OCI-LY7 (cell line): ENCODE measurements around the gene PLCB1. TPM values are rescaled to one million over a fixed set of nuclear protein-coding genes. Genes with fewer than 3 reads are reported as not detected.

Experiments used
- BruUV-seq: library from RNA; stranded (reverse); fragments of 400-500 nt; replicated peaks from 2 replicates; lab custom pipeline; 2021; lab: Mats Ljungman, UMichigan
- CTCF ChIA-PET: fragments of 300-600 bp; sonication (Branson Sonifier 250); formaldehyde crosslinking; loops from one replicate; lab custom pipeline; 2022; ENCODE audit warnings: antibody characterized with exemption; ENCODE audit not compliant: unreplicated experiment; lab: Charles Lee
- POLR2A ChIA-PET: fragments of 300-600 bp; sonication (Branson Sonifier 250); formaldehyde crosslinking; loops from one replicate; lab custom pipeline; 2022; ENCODE audit warnings: antibody characterized with exemption; lab: Charles Lee
- DNase-seq: peaks from one replicate; pipeline ENCODE4 v3.0.0-alpha.2; 2015; ENCODE audit warnings: low spot score
- H2AFZ ChIP-seq: fragments of 200-600 bp; sonication (generic), shearing (Covaris generic); 2 replicates; pipeline ENCODE4 v1.6.1; 2014; ENCODE audit warnings: mild to moderate bottlenecking, antibody characterized with exemption, low read length, moderate library complexity
- H3K27ac ChIP-seq: fragments of 200-600 bp; sonication (generic); 2 replicates; pipeline ENCODE4 v1.5.1; 2014; ENCODE audit warnings: mixed run types, low read depth, mild to moderate bottlenecking, moderate library complexity, low read length, inconsistent platforms; ENCODE audit not compliant: poor library complexity, severe bottlenecking
- H3K36me3 ChIP-seq: fragments of 200-600 bp; sonication (generic); 2 replicates; pipeline ENCODE4 v1.6.1; 2014; ENCODE audit warnings: mild to moderate bottlenecking, antibody characterized with exemption, low read length, moderate library complexity, mixed read lengths; ENCODE audit not compliant: insufficient read depth
- H3K4me1 ChIP-seq: fragments of 200-600 bp; sonication (generic); 2 replicates; pipeline ENCODE4 v1.5.1; 2014; ENCODE audit warnings: mild to moderate bottlenecking, low read length; ENCODE audit not compliant: insufficient read depth, poor library complexity, severe bottlenecking
- H3K4me2 ChIP-seq: fragments of 200-600 bp; sonication (generic); 2 replicates; pipeline ENCODE4 v1.6.1; 2014; ENCODE audit warnings: mild to moderate bottlenecking, low read length
- H3K4me3 ChIP-seq: fragments of 200-600 bp; sonication (generic); 2 replicates; pipeline ENCODE4 v1.5.1; 2014; ENCODE audit warnings: mild to moderate bottlenecking, low read depth, low read length; ENCODE audit not compliant: poor library complexity, severe bottlenecking
- H3K79me2 ChIP-seq: fragments of 200-600 bp; sonication (generic); 2 replicates; pipeline ENCODE4 v1.6.1; 2016; ENCODE audit warnings: low read depth, mild to moderate bottlenecking, low read length, moderate library complexity, mixed read lengths; ENCODE audit not compliant: insufficient read depth
- H3K9me2 ChIP-seq: fragments of 200-600 bp; sonication (generic); 2 replicates; pipeline ENCODE4 v1.6.1; 2016; ENCODE audit warnings: mild to moderate bottlenecking, low read length, mixed read lengths; ENCODE audit not compliant: insufficient read depth
- H3K9me3 ChIP-seq: fragments of 200-600 bp; sonication (generic); 2 replicates; pipeline ENCODE4 v1.6.1; 2014; ENCODE audit warnings: mild to moderate bottlenecking, mixed run types, low read length, mixed read lengths
- H4K20me1 ChIP-seq: fragments of 200-600 bp; sonication (generic); 2 replicates; pipeline ENCODE4 v1.6.1; 2014; ENCODE audit warnings: mild to moderate bottlenecking, antibody characterized with exemption, low read length, moderate library complexity, mixed read lengths; ENCODE audit not compliant: insufficient read depth
- CTCF ChIP-seq: fragments of 200-600 bp; sonication (generic); conservative IDR thresholded peaks from 2 replicates; pipeline ENCODE4 v1.5.1; 2014; ENCODE audit warnings: mild to moderate bottlenecking, antibody characterized with exemption, low read length, moderate library complexity, mixed read lengths
- EZH2phosphoT487 ChIP-seq: fragments of 200-600 bp; sonication (generic); IDR thresholded peaks from 2 replicates; pipeline ENCODE4 v1.6.1; 2018; ENCODE audit warnings: low read depth, borderline replicate concordance, mild to moderate bottlenecking, mixed run types, antibody characterized with exemption, low read length, moderate library complexity, mixed read lengths
- intact Hi-C: fragments of 100-400 bp; cut with micrococcal nuclease; formaldehyde crosslinking; loops from one replicate; pipeline ENCODE4 v1.10.0; 2022; ENCODE audit not compliant: unreplicated experiment
- total RNA-seq, 2 experiments: library from RNA; depleted of rRNA in 1 of 2; stranded (reverse); fragments of >200 nt in 1 of 2; shearing (Covaris generic) in 1 of 2; gene quantifications; 2 replicates each; pipeline ENCODE4 v1.2.3, GENCODE V29; 2014 to 2022

PLCB1 gene
- total RNA-seq, 2 experiments from 2014 or later: 14.6 to 30.5 TPM

- POLR2A ChIA-PET: no interaction called here
- intact Hi-C loops: loop anchor here (5.0 kb wide), 1 partner anchor 208 kb away; no protein-coding TSS in a partner anchor
Measured at GRCh38 chr20:8254911-8255582, 123.0 kb downstream of the PLCB1 start.

GRCh38 chr20:8255945-8256632 lies 124.0 kb downstream of the PLCB1 start:
- H3K9me2 ChIP-seq: no peaks in the 10 kb centered on the region
- no peak overlapping the region for H3K27ac ChIP-seq
- H3K36me3 ChIP-seq: no peaks in the 10 kb centered on the region
- ChIA-PET POLR2A (no interaction called here), CTCF (no interaction called here)
- no peak overlapping the region for H3K4me2 ChIP-seq
- no peak overlapping the region for H3K4me3 ChIP-seq
- H3K9me3 ChIP-seq: no peaks in the 10 kb centered on the region
- no peak for TF ChIP-seq EZH2phosphoT487
- no peak for TF ChIP-seq CTCF
- H2AFZ ChIP-seq: no peak overlapping the region
- no peak for DNase-seq
- intact Hi-C loops: no loop called here
- no peaks in the 10 kb centered on the region for H4K20me1 ChIP-seq
- no peaks in the 10 kb centered on the region for H3K79me2 ChIP-seq
- no TSS peak for BruUV-seq
- H3K4me1 ChIP-seq: peaks cover 12% of the 10 kb centered on the region

More at GRCh38 chr20:8254911-8255582, 123.0 kb downstream of the PLCB1 start:
- Histone ChIP-seq H4K20me1 (no peaks in the 10 kb centered on the region), H3K4me3 (no peak overlapping the region), H3K79me2 (no peaks in the 10 kb centered on the region), H3K4me2 (no peak overlapping the region), H2AFZ (no peak overlapping the region), H3K36me3 (no peaks in the 10 kb centered on the region), H3K4me1 (peaks cover 12% of the 10 kb centered on the region), H3K27ac (no peak overlapping the region), H3K9me2 (no peaks in the 10 kb centered on the region), H3K9me3 (no peaks in the 10 kb centered on the region)
- TF ChIP-seq EZH2phosphoT487 (no peak), CTCF (no peak)
- CTCF ChIA-PET: no interaction called here
- no TSS peak for BruUV-seq
- DNase-seq: no peak

DNA sequence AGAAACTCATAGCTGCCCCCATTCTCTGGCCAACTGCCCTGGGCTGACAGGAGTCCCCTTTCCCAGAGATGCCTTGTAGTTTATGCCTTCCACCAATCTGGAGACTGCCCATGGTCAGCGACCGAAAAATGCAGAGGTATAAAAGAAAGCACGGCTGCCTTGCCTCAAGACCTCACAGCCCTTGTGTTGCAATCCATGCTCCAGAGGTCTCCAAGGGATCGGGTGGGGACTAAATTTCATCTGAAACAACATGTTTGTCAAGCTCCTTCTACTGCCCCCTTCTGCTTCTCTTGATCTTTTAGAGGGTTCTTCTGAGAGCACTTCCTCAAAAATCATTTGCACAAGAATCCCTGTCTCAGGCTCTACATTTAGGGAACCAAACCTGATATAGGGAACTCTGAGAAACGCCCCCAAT lies 128.8 kb downstream of the PLCB1 start:
- no peak for DNase-seq
- Histone ChIP-seq H4K20me1 (no peaks in the 10 kb centered on the region), H3K27ac (no peak overlapping the region), H3K4me3 (no peak overlapping the region), H3K9me2 (no peaks in the 10 kb centered on the region), H2AFZ (no peak overlapping the region), H3K9me3 (no peaks in the 10 kb centered on the region), H3K4me2 (no peak overlapping the region), H3K79me2 (no peaks in the 10 kb centered on the region), H3K4me1 (peaks cover 3% of the 10 kb centered on the region), H3K36me3 (no peaks in the 10 kb centered on the region)
- no peak for TF ChIP-seq CTCF
- TF ChIP-seq EZH2phosphoT487: no peak
- intact Hi-C loops: no loop called here
- no TSS peak for BruUV-seq
- POLR2A ChIA-PET: interaction anchor here (0.7 kb wide), 1 partner anchor 826 kb away, joined by 3 read pairs; no protein-coding TSS in a partner anchor
- CTCF ChIA-PET: no interaction called here
